SIG-M5 (cell line): ENCODE results near the gene AKR1B1.

Source experiments
- DNase-seq: peaks from one replicate; lab custom pipeline; 2025; lab: John Stamatoyannopoulos, UW

The AKR1B1 gene

DNA sequence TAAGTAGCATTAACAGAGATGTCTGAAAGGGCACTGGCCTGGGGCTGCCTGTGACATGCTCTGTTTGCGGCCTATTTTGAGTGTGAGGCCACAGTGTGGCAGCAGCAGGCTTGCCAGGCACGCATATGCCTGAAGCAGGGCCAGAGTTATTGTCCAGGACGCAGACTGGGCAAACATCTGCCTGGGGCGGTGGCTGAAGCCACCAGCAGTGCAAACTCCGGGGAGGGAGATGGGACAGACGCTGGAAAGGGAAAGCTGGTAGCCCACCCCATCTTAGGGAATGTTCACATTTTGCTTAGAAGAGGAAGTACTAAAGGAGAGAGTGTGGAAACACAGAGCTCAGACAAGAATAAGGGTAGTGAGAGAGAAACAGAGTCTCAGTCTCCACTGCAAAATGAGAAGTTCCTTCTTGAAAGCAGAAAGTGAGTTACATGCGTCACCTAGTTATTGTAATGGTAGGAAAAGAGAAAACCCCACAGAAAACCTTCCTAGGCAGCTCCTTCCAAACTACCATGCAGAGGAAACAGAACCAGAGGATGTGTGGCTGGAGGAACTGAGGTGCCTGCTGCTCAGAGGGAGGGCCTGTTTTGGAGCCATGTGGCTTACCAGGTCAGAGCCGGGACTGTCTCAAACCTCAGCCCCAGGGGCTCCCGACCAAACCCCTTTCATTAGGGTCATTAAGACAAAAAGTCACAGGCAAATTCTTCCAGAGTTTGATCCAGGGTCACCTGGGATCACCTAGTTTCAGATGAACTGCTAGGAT lies 14.5 kb downstream of the AKR1B1 start:
- DNase-seq, result peak; percentile 3

DNA sequence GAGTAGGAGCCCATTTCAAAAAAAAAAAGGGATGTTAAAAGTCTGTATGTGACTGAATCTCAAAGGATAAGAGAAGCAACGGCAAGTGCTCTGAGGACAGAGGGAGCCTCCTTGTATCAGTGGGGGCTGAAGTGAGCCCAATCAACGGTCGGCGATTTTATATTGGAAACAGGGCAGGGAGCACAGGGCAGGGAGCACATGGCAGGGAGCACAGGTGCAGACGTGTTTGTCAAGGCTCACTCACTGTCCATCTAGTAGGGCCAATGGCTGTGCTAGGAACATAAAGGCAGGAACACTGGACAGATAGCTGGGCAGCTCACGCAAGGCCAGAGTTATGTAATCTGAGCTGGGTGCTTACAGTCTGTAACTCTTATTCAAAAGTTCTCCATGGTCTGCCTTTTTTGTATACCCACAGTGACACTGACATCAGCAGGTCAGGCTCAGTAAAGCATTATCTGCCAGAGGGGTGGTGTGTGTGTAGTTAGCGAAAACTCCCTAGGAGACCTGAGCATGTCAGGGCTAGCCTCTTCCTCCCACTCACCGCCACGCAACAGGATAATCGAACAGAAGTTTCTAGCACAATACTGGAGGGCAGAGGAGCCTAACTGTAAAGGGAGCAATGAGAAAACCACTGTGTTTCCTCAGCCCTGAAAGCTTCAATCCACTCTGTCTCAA lies 15.4 kb downstream of the AKR1B1 start:
- DNase-seq, result no peak

DNA sequence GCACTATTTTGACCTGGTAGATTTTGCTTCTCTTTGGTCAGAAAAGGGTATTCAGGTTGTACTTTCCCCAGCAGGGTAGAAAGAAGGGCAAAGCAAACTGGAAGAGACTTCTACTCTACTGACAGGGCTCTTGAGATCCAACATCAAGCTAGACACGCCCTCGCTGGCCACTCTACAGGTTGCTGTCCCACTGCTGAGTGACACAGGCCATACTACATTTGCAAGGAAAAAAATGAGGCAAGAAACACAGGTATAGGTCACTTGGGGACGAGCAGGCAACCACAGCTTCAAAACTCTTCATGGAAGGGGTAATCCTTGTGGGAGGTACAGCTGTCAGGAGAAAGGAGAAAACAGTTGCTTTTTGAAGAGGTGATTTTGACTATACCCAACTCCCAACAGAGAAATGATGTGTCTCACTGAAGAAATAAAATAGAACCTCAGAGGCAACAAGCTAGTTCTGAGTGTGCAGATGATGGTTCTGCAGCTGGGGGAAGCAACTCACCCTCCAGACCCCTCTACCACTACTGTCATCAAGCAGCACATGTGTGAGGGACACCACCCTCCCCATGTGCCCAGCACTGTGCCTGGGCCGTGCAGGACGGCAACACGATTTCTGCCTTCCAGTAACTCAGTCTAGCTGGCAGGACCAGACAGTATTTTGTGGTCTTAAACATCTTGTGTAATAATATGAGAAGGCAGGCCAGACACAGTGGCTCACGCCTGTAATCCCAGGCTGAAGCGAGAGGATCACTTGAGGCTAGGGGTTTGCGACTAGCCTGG lies 16.3 kb downstream of the AKR1B1 start:
- no peak for DNase-seq

DNA sequence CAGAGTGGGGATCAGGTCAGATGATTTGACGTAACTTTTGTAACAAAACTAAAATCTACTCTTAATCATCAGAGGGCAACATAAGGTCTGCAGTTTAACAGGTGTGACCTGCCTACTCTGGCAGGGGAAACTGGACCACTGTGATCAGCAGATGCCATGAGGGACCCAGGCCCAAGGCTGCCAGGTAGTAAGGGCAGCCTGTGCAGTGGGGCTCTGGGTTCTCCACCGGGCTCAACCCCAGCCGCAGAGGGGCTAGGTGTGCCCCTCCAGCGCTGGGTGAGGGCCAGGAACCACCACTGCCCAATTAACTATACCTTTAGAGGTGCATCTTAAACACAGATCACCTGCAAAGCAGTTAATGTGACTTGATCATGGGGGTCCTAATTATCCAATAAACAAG lies 17.6 kb downstream of the AKR1B1 start:
- no peak for DNase-seq

DNA sequence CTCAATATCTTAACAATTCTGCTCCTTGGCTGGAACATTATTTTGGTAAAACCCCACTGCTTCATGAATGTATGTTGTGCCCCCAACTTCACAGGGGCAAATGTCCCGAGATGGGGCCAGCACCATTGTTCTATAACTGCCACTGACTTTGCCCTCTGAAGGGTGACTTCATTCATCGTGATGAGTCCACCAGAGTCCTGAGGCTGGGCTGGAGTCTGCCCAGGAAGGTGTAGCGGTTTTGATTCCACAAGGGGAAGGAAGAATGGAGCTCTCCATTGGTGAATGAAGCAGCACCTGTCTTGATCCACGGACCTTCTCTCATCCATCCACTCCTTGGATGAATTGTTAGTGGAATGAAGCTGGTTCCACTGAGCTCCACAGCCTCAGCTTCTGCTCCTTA lies 18.4 kb downstream of the AKR1B1 start:
- no peak for DNase-seq

DNA sequence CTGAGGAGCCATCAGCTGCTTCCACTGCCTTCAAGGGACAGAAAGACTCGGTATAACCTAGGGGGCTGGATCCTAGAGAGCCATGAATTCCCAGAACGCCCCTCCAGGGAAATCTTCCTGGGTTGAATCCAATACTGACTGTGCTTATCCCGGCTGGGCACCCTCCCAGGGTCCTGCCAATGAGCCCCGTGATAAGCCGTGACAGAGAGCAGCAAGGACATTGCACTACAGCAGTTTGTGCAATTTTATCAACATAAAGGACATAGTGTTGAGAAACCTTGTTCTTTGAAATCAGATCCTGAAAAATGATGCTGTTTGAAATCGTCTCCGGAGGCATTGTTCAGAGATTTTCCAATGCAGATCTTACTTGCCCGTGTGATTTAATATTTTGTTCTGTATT lies 18.8 kb downstream of the AKR1B1 start:
- DNase-seq, result no peak

DNA sequence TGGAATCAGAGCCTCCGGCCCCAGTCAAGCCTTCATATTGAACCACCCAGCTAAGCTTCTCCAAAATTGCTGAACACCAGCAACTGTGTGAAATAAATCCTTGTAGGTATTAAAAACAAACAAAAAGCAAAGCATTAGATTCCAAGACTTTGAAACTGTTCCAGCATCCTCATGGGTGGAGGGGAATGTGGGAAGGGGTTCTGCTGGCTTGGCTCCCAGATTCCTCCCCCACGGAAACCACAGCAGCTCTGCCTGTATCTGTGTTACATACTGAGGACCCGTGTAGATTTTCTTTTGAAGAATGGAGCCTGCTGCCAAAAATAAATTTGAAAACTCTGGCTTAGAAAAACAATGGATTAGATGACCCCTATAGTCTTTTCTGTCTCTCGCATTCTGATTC lies 20.0 kb downstream of the AKR1B1 start:
- DNase-seq, result no peak

DNA sequence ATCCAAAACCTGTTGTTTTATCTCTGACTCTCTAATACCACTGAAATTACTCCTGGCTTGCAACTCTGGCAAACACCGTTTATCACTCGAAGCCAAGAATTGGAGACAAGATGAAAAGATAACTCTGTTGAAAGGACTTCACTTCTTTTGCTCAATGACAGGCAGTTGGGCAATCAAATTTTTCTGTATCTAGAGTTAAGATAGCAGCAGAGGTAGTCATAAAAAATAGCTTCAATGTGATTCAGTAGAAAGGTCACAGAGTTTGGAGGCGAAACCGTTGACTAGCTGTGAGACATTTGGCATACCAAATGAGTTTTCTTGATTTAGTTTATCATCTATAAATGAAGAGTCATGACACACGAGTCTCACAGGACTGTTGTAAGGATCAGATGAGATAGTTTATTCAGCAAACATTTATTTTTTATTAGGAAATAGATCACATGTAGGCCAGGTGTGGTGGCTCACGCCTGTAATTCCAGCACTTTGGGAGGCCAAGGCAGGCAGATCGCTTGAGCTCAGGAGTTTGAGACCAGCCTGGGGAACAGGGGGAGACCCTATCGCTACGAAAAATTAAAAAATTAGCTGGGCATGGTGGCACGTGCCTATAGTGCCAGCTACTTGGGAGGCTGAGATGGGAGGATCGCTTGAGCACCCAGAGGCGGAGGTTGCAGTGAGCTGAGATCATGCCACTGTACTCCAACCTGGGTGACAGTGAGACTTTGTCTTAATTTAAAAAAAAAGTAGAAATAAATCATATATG lies 23.6 kb downstream of the AKR1B1 start:
- DNase-seq, result no peak

DNA sequence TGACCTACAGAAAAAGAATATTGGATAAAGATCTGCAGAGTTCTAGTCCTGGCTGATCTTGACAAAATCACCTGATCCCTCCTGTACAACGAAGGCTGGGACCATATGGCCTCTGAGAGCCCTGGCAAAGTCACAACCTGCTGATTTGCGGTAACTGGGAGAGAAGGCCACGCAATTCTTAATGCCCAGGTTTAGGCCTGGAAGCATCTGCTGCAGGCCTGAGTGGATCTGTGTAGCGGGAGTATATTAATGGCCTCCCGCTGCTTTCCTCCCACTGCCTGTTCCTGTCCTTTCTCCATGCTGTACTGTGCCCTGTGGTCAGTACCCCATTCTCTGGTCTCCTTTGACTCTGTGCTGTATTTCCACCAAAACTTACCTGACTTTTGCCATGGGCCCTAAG lies 24.2 kb downstream of the AKR1B1 start:
- no peak for DNase-seq

DNA sequence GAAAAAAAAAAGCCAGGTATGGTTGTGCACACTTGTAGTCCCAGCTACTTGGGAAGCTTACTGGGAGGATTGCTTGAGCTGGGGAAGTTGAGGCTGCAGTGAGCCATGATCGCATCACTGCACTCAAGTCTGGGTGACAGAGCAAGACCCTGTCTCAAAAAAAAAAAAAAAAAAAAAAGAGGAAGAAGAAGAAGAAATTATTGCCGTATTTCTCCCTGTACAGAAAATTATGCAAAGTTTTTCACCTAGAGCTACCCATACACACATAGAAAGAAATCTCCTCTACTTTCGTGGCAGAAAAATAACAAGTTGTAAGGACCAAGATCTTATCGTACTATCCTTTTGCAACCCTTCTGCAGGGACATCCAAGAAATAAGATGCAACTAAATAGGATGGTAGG lies 25.5 kb downstream of the AKR1B1 start:
- no peak for DNase-seq

DNA sequence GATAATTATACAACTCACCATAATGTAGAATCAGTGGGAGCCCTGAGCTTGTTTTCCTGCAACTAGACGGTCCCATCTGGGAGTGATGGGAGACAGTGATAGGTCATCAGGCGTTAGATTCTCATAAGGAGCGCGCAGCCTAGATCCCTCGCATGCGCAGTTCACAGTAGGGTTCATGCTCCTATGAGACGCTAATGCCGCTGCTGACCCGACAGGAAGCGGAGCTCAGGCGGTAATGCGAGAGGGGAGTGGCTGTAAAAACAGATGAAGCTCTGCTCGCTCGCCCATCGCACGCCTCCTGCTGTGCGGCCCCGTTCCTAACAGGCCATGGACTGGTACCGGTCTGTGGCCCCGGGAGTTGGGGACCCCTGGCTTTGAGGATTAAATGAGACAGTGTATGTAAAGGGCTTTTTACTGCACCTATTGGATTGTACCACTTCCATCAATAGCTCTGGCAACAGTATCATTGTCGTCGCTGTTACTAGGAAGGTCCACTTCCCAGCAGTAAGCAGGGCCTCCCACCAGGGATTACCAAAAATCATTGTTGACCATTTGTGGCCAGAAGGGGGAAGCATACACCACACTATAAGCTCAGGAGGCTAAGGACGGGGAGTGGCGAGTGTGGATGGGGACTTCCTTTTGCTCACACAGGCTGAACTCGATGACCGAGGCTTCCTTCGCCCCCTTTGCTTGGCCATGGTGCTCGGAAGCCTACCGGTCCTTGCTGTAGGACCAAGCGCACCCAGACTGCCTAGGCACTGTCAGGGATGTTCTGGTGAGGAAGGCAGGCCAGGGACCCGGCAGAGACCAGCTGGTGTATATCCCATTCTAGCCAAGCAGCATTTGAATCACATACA lies 26.4 kb downstream of the AKR1B1 start:
- DNase-seq, result no peak

DNA sequence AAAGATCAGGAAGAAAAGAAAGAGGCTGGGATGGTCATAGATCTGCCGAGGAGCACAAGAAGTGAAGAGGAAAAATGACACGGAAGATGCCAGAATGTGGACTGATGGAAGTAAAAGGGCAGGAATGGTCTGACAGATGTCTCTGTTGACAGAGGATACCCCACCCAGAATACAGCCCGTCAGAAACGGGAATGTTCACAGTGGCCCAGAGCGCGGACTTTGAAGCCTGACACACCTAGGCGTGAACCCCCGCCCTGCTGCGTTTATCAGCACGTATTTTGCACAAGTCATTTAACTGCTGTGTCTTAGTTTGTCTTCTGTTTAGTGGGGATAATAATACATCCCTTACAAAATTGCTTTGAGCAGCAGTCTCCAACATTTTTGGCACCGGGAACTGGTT lies 27.1 kb downstream of the AKR1B1 start:
- DNase-seq, result no peak

DNA sequence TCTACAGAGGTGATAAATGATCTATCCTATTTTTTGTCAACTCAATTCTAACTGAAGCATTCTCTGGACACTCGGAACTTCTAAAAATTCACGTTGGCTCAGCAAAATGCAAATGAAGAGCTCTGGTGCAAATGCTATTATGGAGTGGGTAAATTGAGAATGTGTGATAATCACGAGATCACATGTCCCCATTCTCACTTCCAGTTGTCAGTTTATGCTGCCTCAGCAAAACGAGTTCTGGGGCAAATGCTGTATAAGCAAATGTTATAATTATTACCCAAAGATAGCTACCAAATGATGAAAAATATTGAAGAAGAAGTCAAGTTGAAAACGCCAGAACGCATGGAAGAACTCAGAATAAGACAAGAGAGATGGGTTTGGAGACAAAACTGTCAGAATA lies 29.4 kb downstream of the AKR1B1 start:
- no peak for DNase-seq

DNA sequence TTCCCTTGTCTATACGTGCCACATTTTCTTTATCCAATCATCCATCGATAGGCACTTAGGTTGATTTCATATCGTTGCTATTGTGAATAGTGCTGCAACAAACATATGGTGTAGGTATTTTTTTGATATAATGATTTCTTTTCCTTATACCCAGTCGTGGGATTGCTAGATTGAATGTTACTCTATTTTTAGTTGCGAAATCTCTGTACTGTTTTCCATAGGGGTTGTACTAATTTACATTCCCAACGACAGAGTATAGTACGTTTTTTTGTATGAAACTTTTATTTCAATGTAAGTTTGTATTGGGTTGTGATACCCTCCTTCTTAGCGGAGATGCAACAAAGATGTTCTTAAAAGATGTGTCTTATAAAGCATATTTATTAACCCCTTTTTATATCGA lies 30.0 kb downstream of the AKR1B1 start:
- DNase-seq, result no peak

DNA sequence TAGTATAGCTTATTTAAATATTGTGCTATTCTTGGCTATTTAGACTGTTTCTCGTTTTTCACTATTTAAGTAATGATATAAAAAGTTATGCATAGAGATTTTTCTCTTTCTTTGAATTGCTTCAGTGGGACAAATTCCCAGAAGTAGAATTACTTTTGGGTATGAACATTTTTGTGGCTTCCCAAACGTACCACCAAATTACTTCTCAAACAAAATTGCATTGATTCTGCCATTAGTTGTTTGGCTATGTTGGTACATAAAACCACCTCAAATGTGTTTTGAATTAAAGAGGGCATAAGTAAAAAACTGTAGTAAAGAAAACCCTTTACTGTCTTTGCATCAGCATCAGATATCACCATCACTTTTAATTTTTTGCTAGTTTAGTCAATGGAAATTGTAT lies 31.0 kb downstream of the AKR1B1 start:
- no peak for DNase-seq

DNA sequence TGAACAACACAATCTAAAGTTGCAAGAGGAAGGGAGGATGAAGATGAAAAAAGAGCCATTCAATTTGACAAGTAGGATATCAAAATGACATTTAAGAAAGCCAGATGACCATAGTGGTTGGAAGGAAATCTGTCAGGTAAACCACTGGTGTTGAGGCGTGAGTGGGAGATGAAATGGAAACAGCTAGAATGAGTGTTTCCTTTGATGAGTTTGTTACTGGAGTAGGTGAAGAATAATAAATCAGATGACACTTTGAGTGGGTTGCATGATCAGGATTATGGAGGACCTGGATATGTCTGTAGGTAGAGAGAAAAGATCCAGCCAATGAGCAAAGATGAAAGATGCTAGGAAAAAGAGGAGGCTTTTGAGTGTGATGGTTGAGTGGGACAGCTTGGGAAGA lies 33.1 kb downstream of the AKR1B1 start:
- DNase-seq, result no peak

DNA sequence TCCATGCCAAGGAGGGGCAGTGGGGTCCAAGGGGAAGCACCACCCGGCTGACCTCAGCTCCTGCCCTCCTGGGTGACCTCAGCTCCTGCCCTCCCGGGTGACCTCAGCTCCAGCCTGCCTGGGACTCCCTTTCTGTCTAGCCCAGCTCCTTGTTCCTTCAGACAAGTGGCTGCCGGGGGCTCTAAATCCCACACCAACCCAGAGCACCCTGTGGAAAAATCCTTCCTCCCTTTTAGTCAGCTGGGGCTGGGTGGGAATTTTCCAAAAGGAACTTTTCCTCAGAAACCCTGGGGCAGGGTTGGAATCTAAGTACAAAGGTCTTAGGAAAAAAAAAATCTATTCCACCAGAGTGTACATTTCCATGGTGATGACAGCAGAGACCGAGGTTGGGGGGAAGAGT lies 36.3 kb downstream of the AKR1B1 start:
- DNase-seq, result no peak

DNA sequence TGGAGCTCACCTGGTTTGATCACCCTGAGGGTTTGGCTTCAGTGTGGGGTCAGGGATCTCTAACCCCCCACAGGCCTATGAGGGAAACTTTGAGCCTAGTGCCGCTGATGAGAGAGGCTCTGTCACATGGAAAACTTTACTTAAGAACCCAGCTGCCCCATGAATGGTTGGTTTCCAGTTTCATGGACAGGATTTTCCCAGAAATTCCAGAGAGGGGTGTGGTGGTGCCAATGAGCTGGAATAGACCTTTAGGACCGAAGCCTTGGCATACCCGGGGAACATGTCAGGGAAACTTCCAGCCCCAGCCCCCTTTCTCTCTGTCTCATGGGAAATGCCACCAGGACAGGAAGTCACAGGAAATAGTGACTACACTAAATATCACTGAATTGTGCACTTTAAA lies 36.9 kb downstream of the AKR1B1 start:
- no peak for DNase-seq

DNA sequence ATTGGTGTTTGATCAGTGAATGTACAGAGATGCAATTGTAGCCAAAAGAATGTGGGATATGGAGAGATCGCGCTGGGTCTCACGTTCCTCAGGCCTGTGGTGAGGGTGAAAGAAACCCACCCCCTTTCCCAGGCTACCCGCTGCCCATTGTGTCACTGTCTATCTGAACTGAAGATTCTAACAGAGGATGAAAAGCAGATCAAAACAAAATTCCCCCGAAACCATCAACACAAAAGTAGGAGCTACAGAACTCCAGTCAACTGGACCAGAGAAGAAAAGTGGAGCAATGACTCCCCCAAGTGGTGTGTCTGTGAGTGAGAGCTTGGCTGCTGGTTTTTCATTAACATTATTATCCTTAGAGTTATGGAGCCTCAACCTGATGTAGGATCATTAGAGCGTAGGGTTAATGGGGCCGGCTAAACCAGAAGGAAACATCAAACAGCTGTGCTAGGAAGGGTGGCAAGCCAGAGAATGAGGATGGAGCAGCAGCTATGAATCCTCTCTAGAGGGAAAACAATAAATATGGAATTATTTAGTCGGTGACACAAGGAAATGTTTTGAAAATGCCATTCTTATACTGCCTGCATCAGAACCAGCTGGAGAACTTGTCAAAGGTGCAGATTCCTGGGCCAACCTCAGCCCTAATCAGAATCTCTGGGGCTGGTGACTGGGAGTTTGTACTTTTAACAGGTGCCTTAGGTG lies 38.3 kb downstream of the AKR1B1 start:
- no peak for DNase-seq

DNA sequence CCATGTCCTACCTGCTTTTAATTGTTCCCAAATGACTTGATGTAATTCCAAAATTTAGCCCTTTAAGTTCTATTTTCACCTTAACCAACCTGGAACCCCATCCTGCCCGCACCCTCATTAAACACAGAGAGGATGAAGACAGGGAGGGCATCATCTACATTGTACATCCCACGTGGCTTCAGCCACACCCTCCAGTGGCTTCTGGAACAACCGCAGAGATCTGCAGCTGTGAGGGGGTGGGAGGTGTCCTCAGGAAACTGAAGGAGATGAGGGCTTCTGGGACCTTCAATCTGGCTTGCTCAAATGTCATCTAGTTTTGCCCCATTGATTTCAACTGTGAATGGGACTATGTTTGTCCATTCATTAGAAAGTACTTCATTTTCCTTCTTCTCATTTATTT lies 39.0 kb downstream of the AKR1B1 start:
- no peak for DNase-seq

DNA sequence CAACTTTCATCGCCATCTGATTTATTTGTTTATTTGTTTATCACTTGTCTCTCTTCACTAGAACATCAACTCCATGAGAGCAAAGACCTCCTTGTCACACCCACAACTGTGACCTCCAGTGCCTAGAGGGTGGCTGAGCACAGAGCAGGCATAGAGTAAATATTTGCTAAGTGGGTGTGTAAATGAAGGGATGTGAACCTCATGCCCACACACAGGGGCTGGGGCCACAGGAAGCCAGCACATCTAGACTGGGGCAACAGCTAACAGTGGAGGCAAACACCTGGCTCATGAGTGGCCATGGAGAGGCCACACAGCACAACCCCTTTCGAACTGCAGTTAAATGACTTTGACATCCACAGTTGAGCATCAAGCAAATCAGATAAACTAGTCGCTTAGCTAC lies 39.8 kb downstream of the AKR1B1 start:
- no peak for DNase-seq
